ENCODE measurements around the gene URGCP.
"Not testable (repeated sequence)": the region's sequence is repeated elsewhere in the genome, so short reads cannot be mapped to it uniquely, and the experiment has no call there.

Gene URGCP

DNA sequence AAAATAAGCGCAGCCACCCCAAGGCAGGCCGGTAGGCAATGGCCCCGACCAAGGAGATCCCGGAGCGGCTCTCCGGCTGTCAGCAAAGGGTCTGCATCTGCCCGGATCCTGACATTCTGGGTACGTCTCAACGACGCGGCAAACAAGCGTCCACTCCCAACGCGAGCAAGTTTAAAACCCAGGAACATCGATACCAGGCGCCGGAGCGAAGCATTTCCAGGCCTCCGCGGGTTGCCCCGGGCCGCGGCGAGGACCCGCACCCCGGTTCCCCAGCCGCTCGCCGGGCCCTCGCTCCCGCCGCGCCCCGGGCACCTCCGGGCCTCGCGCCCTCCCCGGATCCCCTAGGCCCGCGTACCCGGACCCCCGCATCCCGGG is 453 bp downstream of the URGCP start:
- DNase-seq, result peak in 1 of 2 experiments; percentile 23

DNA sequence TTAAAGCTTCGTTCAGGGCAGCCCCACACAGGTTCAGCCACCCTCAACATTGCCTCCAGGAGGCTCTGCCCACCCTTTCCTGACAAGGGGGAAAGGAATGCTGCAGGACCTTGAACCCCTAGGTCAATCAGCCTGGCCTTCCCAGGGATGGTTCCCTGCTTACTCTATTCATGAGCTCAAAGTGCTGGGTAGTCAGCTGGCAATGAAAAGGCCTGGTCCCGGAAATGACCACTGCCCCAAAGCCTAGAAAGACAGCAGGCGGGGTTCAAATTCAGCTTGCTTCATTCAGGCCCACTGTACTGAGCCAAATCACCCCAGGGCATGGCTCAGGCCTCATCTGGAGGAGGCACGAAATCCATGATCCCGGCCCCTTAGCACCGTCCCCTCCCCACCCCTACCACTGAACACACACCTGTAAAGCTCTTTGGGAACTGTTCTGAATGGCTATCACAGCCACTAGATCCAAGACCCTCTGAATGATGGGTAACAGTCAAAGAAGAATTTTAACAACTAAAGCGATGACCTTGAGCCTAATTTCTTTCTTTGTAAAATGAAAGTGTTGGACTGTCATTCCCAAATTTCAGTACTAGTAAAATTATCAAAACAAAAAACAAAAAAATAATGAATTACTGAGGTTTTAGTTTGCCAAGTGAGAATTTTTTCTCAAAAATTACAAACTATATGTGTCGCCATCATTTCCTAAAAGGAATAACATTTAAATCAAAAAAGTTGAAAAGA is 1.0 kb downstream of the URGCP start:
- no peak for DNase-seq

DNA sequence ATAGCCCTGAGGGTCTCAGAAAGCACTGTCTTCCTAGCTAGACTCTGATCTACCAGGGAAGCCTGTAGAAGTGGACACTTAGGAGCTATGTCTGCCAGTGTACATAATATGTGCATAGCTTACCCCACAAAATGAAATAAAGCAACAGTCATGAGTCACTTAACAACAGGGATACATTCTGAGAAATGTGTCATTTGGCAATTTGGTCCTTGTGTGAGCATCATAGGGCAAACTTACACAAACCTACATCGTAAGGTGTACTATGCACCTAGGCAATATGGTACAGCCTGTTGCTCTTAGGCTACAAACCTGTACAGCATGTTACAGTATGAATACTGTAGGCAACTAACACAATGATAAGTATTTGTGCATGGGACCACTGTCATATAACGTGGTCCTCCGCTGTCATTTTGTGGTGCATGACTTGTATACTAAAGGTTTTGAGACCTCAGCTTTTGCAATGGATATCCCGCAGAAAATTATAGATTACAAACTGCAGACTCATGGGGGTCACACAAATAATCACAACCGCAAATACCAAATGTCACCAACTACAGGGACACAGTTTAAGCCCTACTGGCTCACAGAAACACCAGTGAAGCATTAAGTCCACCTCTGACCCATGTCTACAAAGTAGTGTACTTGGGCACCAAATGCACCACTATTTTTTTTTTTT is 1.7 kb downstream of the URGCP start:
- no peak for DNase-seq

DNA sequence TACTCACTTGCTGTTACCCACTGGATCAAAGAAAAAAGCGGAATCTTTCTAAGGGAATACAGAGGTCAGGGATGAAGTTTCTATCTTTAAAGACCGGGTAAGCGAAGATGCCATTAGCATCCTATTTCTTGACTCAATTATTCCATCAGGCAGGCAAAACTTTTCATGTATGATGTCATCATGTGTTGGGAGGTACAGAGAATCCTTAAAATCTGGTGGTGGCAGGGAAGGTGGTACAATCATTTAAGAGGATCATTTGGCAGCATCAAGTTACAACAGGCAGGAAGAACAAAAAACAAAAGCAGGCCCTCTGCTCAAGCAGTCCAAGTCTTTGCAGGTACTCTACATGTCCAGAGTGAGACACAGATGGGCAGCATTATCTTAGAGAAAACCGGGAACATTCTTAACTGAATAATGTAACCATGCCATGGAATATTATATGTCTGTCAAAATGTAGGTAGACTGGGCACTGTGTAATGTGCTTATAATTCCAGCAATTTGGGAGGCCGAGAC is 3.8 kb downstream of the URGCP start:
- no peak for DNase-seq

DNA sequence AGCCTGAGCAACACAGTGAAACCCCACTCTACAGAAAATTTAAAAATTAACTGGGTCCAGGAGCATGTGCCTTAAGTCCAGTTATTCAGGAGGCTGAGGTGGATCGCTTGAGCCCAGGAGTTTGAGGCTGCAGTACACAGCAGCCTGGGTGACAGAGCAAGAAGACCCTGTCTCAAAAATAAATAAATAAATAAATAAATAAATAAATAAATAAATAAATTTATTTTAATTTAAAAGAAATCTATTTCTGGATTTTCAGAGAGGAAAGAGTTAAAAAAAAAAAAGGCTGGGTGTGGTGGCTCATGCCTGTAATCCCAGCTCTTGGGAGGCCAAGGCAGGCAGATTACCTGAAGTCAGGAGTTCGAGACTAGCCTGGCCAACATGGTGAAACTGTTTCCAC is 7.8 kb downstream of the URGCP start:
- not testable (repeated sequence) for DNase-seq

DNA sequence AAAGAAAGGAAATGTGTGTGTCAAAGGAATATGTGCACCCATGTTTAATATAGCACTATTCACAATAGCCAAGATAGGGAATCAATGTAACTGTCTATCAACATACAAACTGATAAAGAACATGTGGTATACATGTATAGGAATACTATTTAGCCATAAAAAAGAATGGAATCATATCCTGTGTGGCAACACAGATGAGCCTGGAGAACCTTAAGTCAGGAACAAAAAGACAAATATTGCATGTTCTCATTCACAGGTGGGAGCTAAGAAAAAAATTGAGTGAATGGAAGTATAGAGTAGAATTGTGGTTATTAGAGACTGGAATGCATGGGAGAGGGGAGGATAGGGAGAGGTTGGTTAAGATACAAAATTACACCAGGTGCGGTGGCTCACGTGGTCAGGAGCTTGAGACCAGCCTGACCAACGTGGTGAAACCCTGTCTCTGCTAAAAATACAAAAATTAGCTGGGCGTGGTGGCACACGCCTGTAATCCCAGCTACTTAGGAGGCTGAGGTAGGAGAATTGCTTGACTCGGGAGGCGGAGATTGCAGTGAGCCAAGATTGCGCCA is 10.5 kb downstream of the URGCP start:
- DNase-seq, result no peak

DNA sequence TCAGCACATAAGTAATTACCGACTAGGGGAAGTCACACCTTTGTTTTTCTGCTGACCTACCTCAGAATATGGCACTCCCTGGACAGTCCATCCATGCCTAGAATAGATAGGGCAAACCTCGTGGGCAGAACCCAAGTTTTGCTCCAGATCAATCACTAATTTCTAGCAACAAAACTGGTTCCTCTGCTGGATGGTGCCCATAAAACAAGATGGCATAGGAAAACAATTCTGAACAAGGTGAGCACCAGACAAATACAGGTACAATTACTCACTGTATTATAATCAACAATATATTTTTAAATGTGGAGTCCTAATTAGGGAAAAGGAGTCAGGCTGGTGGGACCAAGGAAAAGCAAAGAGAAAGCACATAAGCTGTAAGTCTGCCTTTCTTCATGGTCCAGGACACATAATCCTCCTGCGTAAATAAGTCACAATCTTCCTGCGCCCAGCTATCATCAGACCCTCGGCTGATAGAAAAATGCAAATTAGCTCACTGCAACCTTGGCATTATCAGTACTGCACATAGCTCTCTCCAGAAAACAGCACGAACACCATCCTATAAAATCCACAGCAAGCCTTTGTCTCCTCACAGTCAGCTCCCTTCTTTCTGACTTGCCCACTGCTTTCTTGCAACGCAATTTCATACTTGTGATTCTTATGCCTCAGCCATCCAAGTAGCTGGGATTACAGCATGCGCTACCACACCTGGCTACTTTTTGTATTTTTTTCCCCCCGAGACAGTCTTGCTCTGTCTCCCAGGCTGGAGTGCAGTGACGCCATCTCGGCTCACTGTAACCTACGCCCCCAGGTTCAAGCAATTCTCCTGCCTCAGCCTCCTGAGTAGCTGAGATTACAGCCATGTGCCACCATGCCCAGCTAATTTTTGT is 15.1 kb downstream of the URGCP start:
- no peak for DNase-seq

DNA sequence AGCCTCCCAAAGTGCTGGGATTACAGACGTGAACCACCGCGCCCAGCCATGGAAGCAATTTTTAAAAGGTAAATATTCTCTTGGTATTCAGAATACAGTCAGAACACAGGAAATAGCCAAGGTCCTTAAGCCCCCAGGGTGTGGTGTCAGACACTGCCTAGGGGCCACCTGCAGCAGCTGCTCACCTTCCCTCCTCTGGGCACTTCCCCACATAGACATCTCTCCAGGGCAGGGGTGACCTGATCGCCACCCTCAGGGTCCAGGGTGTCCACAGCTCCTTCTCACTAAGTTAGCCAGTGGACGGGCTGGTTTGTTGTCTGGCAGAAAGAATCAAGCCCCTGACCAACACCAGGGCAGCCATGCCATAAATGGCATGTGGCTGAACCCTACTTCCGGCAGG is 15.9 kb downstream of the URGCP start:
- no peak for DNase-seq

DNA sequence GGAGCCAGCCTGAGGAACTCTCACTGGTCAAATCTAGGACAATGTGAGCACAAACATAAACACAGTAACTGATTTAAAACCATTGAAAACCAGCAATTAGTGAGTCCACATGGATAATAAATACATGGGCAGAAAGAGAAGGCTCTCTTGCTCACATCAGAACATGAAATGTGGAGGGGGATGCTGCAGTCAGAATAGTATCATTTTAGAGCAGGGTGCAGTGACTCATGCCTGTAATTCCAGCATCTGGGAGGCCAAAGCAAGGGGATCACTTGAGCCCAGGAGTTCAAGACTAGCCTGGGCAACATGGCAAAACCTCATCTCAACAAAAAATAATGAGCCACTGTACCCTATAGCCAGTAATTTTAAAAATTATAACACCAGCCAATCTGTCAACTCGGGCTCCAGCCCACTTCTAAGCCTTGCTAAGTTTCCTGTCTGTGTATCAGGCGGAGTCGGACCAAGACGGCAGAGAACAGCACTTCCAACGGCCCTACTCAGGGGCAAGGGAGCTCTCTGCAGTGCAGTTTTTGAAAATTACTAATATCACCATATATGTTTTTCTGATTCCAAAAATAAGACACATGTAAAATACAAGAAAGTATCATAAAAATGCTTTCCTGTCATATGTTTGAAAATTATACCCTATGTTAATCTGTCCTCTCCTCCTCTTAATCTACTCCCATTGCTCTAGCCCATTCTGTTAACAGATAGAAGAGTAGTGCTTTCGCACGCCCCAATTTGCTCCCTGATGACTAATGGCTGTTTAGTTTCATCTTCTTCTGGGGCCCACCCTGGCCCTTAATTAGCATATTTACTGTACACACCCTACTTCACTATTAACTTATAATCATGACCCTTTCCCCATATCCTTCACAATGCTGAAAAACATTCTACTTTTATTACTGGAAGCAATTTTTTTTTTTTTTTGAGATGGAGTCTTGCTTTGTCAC is 17.1 kb downstream of the URGCP start:
- DNase-seq, result no peak

DNA sequence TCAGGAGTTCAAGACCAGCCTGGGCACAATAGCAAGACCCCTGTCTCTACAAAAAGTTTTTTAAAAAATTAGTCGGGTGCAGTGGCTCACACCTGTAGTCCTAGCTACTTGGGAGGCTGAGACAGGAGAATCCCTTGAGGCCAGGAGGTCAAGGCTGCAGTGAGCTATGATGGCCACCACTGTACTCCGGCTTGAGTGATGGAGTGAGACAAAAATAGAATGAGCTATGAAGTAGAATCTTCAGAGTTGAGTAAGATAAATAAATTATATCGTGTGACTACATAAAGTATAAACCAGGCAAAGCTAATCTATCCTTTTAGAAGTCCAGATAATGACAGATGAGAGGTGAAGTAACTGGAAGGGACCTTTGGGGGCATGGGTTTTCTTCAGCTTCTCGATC is 21.8 kb downstream of the URGCP start:
- DNase-seq, result no peak

DNA sequence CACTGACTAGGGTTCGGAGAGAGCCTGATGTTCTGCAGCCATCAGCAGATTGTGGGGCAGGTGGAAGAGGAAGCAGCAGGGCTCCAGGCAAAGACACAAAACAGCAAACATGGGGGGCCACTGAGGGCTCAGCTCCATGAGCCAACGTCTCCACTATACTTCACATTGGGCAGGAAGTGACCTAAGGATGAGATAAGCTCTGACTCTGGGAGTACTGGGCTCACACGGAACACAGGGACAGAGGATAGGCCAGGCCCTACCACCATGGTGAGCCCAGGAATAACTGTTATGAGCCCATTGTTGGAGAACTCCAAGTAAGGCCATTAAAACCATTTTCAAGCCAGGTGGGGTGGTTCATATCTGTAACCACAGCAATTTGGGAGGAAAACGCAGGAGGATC is 22.2 kb downstream of the URGCP start:
- DNase-seq, result no peak

DNA sequence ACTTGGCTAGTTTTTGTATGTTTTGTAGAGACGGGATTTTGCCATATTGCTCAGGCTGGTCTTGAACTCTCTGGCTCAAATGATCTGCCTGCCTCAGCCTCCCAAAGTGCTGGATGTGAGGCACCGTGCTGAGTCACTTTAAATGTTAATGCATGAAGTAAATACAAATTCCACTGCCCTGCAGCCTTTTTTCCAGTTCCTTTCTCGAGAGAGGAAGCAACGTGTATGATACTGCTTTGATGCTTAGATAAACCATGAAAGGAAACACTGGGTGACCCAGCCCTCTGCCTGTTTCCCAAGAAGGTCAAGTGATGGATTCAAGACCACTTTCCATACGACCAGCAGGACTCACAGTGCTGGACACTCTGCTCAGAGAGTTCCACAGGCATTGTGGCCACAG is 25.8 kb downstream of the URGCP start:
- no peak for DNase-seq

DNA sequence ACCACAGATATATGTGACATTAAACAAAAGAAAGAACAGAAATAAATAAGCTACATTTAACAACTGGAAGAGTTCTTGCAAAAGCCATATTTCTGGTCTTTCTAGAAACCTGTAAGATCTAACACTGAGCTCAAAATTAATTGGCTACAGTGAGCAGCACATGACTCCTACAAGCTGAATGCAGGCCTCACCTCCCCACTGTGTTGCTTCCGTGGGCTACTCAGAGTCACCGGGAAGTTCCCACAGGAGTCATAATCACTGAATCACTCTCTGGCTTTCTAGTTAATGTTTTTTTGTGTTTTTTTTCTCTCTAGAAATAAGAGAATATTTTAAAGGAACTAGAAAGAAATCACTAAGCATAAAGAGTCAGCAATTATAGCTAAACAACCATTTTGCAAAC is 26.9 kb downstream of the URGCP start:
- no peak for DNase-seq

DNA sequence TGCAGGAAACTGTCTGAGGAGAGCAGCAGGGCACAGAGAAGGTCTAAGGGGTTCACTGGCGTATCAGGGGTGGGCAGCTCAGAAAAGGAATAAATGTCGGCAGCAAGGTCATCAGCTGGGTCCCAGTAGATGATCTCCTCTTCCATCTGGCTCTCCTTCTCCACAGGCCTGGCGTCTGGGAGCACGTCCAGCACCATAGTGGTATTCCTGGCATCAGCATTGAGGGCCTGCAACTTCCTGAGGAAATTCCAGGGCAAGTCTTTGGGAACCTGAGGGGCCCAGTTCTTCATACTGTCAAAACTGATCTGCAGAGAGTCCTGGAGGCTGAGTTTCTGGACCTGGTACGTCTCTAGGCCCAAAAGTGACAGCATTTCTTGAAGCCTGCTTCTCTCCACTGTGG is 27.5 kb downstream of the URGCP start:
- DNase-seq, result no peak

DNA sequence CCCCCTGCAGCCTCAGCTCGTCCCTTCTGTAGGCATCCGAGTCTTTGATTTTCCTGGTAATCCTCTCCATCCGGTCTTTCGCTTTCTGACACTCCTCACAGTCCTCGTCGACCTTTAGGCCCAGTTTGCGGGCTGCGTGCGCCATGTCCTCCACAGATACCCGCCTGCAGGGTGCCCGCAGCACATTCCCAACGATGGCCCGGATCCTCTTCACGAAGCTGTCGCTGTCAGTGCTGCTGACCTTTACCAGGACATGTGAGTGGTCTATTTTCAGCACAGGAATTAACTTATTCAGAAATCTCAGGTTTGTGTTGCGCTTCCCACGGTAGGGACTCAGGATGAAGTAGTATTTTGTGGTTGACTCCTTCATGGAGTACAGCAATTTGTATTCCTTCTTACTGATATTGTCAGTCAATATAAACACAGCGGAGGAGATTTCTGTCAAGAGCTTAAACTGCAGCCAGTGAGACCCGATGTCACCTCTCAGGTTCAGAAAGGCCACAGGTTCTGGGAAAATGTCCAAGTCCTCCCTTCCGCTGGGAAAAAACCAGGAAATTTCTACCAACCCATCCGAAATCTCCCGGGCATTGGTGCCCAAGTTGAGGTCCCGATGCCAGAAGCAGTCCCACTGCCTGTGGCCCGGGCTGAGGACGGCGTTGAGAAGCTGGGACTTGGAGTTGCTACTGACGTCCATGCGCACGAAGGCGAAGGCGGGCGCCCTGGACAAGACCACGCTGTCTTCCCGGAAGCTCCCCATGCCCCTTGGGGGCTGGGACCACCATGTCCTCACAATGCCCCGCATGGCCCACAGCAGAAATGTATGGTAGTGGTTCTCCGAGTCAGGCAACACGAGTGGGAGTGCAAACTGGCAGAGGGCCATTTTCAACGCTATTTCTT is 28.2 kb downstream of the URGCP start:
- no peak for DNase-seq

DNA sequence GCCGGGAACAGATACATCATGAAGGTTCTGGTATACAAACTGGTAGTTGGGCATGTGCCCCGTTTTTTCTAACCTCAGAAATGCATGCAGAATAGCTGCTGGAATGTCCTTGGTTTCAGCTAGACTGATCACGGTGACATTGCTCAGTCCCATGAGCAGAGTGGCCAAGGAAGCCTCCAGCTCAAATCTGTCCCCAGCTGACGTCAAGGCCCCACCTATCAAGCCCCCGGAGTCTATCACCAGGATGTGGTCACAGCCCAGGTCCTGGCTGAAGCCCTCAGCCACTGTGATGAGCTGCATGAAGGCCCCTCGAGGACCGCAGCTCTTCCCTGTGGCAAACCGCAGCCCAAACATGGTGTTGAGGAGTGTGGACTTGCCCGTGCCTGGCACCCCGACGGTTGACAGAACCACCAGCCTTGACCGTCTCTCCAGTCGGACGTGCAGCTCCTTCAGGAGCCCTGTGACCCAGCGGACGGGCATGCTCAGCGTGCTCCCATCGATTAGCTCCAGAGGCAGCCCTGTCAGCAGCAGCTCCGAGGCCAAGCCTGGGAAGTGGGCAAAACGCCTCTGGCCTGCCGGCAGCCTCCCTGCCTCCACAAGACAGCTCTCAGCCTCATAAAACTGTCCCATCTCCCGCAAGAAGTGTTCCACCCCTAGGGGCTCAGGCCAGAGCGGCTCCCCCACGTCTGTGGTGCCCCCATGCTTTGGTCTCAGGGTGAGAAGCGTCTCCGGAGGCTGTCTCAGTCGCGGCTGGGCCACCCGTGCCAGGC is 29.2 kb downstream of the URGCP start:
- DNase-seq, result no peak

DNA sequence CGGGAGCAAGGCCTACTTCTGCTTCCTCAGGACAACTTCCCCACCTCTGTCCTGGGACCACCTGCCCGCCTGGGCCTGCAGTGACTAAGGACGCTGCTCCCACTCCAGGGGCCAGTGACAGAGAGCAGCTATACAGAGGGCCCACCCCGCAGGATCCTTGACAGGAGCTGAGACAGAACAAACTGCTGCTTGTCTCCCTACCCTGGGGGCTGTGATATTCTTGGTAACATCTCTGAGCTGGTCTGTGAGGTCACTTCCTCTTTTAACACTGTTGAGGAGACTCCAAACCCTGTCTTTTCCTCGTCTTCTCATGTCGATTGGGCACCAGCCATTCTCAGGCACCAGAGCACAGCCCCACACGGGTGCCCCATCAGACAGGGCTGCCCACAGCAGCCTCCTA is 30.2 kb downstream of the URGCP start:
- DNase-seq, result no peak

DNA sequence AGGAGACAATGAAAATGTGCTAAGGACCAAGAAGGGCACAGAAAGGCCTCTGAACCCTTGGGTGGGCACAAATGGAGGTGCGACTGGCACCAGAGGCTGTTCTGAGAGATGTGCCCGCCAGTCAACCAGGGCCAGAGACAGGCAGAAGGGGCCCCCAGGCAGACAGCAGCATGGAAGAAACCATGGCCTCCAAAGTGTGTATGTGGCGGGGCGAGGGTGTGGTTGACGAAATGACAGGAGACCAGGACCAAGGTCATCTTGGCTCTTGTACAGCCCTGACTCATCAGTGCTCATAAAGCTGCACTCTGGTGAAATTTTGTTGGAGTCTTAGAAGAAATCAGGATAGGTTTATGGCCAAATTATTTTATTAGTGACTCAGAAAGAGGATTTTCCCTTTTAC is 33.1 kb downstream of the URGCP start:
- DNase-seq, result no peak

DNA sequence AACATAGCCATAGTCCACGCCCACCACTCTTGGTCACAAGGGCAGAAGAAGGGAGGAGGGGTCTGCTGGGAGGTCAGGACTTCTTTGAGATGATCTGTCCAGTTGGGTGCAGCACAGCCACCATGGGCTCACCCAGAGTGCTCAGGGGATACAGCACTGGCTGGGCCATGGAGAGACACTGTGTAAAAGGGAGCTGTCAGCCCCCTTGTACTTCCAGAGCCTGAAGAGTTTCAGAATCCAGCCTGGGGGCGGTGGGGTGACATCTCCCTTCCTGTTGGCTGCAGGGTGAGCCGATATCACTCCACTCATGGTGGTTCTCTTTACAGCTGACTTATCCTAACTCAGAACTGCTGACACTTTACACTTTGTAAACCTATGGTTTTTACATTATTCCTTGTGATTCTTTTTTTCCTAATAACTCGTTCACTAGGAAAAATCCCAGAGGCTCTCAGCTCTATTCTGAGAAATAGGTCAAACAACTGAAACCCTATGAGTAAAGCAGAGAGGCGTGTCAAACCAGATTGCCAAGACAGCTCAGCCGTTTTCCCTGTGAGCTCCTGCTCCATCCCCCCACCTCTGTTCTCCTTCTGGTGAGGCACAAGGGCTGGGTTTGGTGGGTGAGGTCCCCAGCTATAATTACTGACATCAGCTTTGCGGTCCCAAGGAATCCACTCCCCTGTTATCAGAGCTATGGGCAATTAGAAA is 33.8 kb downstream of the URGCP start:
- no peak for DNase-seq

DNA sequence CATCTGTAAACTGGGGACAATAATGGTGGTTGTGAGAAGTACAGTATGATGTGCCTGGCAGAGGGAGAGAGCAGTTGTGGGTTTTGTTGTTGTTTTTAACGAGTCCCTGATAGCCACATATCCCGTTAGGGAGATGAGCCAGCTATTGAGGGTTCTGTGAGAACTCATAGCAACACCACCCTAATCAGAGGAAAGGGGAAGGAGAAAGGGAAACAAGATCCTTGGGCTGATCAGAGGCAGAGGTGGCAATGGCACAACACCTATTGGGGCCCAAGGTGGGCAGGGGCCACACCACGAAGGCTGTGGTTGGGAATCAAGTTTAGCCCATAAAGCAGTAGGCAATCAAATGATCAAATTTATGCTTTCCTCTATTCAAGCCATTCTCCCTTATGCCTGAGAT is 35.3 kb downstream of the URGCP start:
- no peak for DNase-seq
